ENCODE data around the gene SBNO2. TPM values are rescaled to one million over a fixed set of nuclear protein-coding genes. Genes with fewer than 3 reads are reported as not detected.

SBNO2 gene
- total RNA-seq, 1 experiment from 2014 or later: 46.3 TPM

GRCh38 chr19:1154731-1155351 lies 19.2 kb downstream of the SBNO2 start:
- H3K9me3 ChIP-seq (ENCODE audit: control insufficient read depth, low read depth, low read length): no peaks in the 10 kb centered on the region
- no peak overlapping the region for H3K18ac ChIP-seq (ENCODE audit: insufficient read length, low read depth, low read length)
- H3T11ph ChIP-seq (ENCODE audit: low read length): no peak overlapping the region
- H4K20me1 ChIP-seq (ENCODE audit: control insufficient read depth, insufficient read depth, insufficient read length): no peaks in the 10 kb centered on the region
- no peak overlapping the region for H3K14ac ChIP-seq (ENCODE audit: insufficient read depth, low read length)
- H3K4me1 ChIP-seq (ENCODE audit: insufficient read depth, low read length): no peaks in the 10 kb centered on the region
- H3K27me3 ChIP-seq (ENCODE audit: insufficient read depth, low read length): no peaks in the 10 kb centered on the region
- no peak overlapping the region for H3K4me2 ChIP-seq (ENCODE audit: insufficient read depth, insufficient read length, low read length)
- Mint-ChIP-seq H3K27ac (no peak overlapping the region; a peak in 1 of 7 replicates), H3K27me3 (ENCODE audit: low read depth) (no peaks in the 10 kb centered on the region; the same call in 1 of the 2 replicates), H3K36me3 (ENCODE audit: insufficient read depth in 1 of 3, low read depth in 3 of 3) (peaks cover 2 to 18% (median 12%) of the 10 kb centered on the region in 3 experiments; a peak in 5 of 7 replicates), H3K4me1 (no peaks in the 10 kb centered on the region), H3K9me3 (no peaks in the 10 kb centered on the region), H3K4me3 (no peak overlapping the region)
- no peak overlapping the region for H2AFZ ChIP-seq (ENCODE audit: low read length)
- DNase-seq: no peak
- no peak overlapping the region for H2AK5ac ChIP-seq (ENCODE audit: insufficient read length, low read length)
- no peak for TF ChIP-seq CTCF (conservative IDR thresholded peaks at IDR 0.05)
- H4K5ac ChIP-seq (ENCODE audit: insufficient read length, low read depth, low read length): no peak overlapping the region
- no peak overlapping the region for H2BK15ac ChIP-seq (ENCODE audit: low read depth, low read length)
- no peak overlapping the region for H3K23ac ChIP-seq (ENCODE audit: insufficient read length, low read depth, low read length)
- H3K4ac ChIP-seq (ENCODE audit: low read depth, low read length): no peak overlapping the region
- H3K79me1 ChIP-seq (ENCODE audit: insufficient read depth, low read depth, low read length, poor library complexity, severe bottlenecking): peaks cover under 1% of the 10 kb centered on the region
- no peak overlapping the region for H4K8ac ChIP-seq (replicated peaks; ENCODE audit: insufficient read length, low read depth, low read length)
- H3K79me2 ChIP-seq (ENCODE audit: insufficient read depth, low read length): no peaks in the 10 kb centered on the region; the same call in 1 of the 2 replicates
- no peak overlapping the region for H2BK12ac ChIP-seq (ENCODE audit: insufficient read length, low read depth, low read length)
- no peak overlapping the region for H2BK120ac ChIP-seq (ENCODE audit: low read depth, low read length, poor library complexity, severe bottlenecking)
- H3K27ac ChIP-seq (ENCODE audit: insufficient read length, low read depth, low read length): no peak overlapping the region
- no peak overlapping the region for H3K9ac ChIP-seq (ENCODE audit: extremely low read depth, insufficient read length, low read length)
- H3K23me2 ChIP-seq (ENCODE audit: insufficient read length, low read depth, low read length, poor library complexity, severe bottlenecking): no peaks in the 10 kb centered on the region
- no peak overlapping the region for H3K56ac ChIP-seq (ENCODE audit: insufficient read length, low read depth, low read length)
- no CpG with 5 or more reads among the region's 32 CpGs for WGBS (ENCODE audit: extremely low coverage, insufficient read length, low lambda C conversion rate)
- H2BK5ac ChIP-seq (ENCODE audit: insufficient read length, low read length): no peak overlapping the region
- H2BK20ac ChIP-seq (ENCODE audit: low read depth, low read length, poor library complexity, severe bottlenecking): no peak overlapping the region
- H4K91ac ChIP-seq (ENCODE audit: insufficient read length, low read depth, low read length): no peak overlapping the region
